ENCODE data around the gene GORASP2. TPM values are rescaled to one million over a fixed set of nuclear protein-coding genes. Genes with fewer than 3 reads are reported as not detected.

Gene GORASP2
- total and polyA plus RNA-seq, 3 donors from 2014 or later: 67.2 to 119 (median 67.3) TPM

DNA sequence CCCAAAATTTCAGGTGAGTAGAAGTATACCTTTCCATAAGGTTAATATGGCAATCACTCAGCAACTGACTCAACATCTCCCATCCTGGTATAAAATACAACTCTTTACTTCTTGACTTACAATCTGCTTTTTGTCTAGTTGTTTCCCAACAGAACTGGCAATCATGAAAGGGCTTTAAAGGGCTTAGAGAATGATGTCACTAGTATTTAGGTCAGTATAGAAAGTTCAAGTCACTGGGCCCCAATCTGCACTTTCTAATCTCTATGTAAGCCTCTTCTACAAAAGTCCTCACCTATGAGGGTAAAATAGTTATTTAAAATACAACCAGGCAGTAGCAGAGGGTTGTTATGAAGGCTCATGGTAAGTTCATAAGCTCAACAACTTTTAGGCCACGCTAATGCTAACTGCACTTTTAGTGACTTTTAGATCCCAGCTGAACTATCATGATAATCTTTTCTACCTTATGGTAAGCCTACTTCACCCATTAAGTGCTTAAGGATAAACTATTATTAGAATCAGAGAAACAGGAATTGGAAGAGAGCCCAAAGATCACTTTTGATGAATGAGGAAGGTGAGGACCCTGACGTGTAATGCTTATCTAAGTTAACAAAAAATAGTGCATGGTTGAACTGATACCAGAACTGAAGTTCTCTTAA lies 79.6 kb downstream of the GORASP2 start:
- Histone ChIP-seq H3K4me1 (no peaks in the 10 kb centered on the region), H3K4me3 (no peak overlapping the region), H3K36me3 (ENCODE audit: low read depth, missing control alignments) (no peaks in the 10 kb centered on the region), H3K27me3 (no peaks in the 10 kb centered on the region), H3K9me3 (no peaks in the 10 kb centered on the region), H3K27ac (no peak overlapping the region)
- TF ChIP-seq, protein P1, sequence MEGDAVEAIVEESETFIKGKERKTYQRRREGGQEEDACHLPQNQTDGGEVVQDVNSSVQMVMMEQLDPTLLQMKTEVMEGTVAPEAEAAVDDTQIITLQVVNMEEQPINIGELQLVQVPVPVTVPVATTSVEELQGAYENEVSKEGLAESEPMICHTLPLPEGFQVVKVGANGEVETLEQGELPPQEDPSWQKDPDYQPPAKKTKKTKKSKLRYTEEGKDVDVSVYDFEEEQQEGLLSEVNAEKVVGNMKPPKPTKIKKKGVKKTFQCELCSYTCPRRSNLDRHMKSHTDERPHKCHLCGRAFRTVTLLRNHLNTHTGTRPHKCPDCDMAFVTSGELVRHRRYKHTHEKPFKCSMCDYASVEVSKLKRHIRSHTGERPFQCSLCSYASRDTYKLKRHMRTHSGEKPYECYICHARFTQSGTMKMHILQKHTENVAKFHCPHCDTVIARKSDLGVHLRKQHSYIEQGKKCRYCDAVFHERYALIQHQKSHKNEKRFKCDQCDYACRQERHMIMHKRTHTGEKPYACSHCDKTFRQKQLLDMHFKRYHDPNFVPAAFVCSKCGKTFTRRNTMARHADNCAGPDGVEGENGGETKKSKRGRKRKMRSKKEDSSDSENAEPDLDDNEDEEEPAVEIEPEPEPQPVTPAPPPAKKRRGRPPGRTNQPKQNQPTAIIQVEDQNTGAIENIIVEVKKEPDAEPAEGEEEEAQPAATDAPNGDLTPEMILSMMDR (IDR thresholded peaks at IDR 0.05): no peak
- no peak for TF ChIP-seq POLR2A (IDR thresholded peaks at IDR 0.05)
- DNase-seq: no peak
- WGBS, 2 donors: 67 to 93% methylated on average over 2 of the region's 2 CpGs
- intact Hi-C loops (cut with DNase I; ENCODE audit: low total_unique reads): no loop called here

DNA sequence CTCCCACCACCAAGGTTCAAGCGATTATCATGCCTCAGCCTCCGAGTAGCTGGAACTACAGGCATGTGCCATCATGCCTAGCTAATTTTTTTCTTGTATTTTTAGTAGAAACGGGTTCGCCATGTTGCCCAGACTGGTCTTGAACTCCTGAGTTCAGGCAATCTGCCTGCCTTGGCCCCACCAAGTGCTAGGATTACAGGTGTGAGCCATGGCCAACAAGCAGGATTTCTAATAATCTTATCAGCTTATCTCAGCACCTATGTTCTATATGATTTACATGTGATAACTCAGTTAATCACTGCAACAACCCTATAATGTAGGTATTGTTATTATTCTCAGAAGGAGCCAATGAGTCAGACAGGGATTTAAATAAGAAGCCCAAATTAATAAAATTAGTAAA lies 80.3 kb downstream of the GORASP2 start:
- Histone ChIP-seq H3K4me1 (no peaks in the 10 kb centered on the region), H3K27me3 (no peaks in the 10 kb centered on the region), H3K9me3 (no peaks in the 10 kb centered on the region), H3K36me3 (ENCODE audit: low read depth, missing control alignments) (no peaks in the 10 kb centered on the region), H3K27ac (no peak overlapping the region), H3K4me3 (no peak overlapping the region)
- no peak for DNase-seq
- intact Hi-C loops (cut with DNase I; ENCODE audit: low total_unique reads): no loop called here
- 86 to 96% methylated on average over 4 of the region's 4 CpGs for WGBS, 2 donors
- TF ChIP-seq, protein P1 (IDR thresholded peaks at IDR 0.05): no peak
- no peak for TF ChIP-seq POLR2A (IDR thresholded peaks at IDR 0.05)

DNA sequence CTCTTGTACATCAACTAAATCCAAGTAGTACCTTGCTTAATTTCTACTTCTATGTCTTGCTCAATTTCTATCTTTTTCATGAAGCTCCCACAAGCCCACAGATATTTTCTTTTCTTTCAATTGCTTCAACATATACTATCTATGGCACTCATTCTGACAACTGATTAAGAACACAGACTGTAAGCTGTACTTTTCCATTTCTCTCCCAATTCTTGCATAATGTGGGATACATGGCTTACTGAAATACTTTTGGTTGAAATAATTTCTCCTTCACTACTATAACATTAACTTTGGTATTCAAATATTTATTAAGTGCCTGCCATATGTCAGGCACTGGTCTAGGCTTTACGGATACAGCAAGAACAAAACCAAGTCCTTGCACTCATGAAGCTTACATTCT lies 84.8 kb downstream of the GORASP2 start:
- Histone ChIP-seq H3K27ac (no peak overlapping the region), H3K4me1 (no peaks in the 10 kb centered on the region), H3K9me3 (no peaks in the 10 kb centered on the region), H3K36me3 (ENCODE audit: low read depth, missing control alignments) (no peaks in the 10 kb centered on the region), H3K27me3 (no peaks in the 10 kb centered on the region), H3K4me3 (no peak overlapping the region)
- TF ChIP-seq, protein P1 (IDR thresholded peaks at IDR 0.05): no peak
- no peak for TF ChIP-seq POLR2A (IDR thresholded peaks at IDR 0.05)
- WGBS, 2 donors: 52 to 98% methylated on average over 1 of the region's 1 CpG
- intact Hi-C loops (cut with DNase I; ENCODE audit: low total_unique reads): no loop called here
- no peak for DNase-seq

DNA sequence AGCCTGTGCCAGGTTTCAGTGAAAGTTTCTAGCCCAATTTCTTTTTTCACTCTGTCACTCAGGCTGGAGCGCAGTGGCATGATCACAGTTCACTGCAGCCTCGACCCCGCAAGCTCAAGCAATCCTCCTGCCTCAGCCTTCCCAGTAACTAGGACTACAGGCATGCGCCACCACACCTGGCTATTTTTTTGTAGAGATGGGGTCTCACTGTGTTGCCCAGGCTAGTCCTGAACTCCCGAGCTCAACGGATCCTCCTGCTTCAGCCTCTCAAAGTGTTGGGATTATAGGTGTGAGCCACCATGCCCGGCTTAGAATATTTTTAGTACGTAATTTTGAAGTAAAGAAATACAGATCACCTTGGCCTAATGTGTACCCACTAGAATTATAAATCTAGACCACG lies 87.1 kb downstream of the GORASP2 start:
- TF ChIP-seq, protein P1 (IDR thresholded peaks at IDR 0.05): no peak
- no peak for TF ChIP-seq POLR2A (IDR thresholded peaks at IDR 0.05)
- Histone ChIP-seq H3K27ac (no peak overlapping the region), H3K27me3 (no peaks in the 10 kb centered on the region), H3K4me1 (no peaks in the 10 kb centered on the region), H3K4me3 (no peak overlapping the region), H3K9me3 (no peaks in the 10 kb centered on the region), H3K36me3 (ENCODE audit: low read depth, missing control alignments) (no peaks in the 10 kb centered on the region)
- no peak for DNase-seq
- WGBS, 2 donors: 94 to 97% methylated on average over 9 of the region's 9 CpGs
- intact Hi-C loops (cut with DNase I; ENCODE audit: low total_unique reads): no loop called here

Other genes starting within 250 kb of the GORASP2 start
- gene SP5, start 213.9 kb upstream of the GORASP2 start, total RNA-seq: 1 to 10 TPM; 3.5 to 4.0 TPM
- gene SP5, start 213.9 kb upstream of the GORASP2 start, polyA plus RNA-seq (ENCODE audit: insufficient read depth, low read depth, low replicate concordance): 1.4 TPM
- 10 to 100 TPM; 36.5 to 78.8 TPM for gene ERICH2, start 158.9 kb upstream of the GORASP2 start, total RNA-seq
- gene ERICH2, start 158.9 kb upstream of the GORASP2 start, polyA plus RNA-seq (ENCODE audit: insufficient read depth, low read depth, low replicate concordance): 126 TPM
- gene GAD1, start 112.4 kb upstream of the GORASP2 start, total RNA-seq: 10 to 100 TPM; 12.5 to 46.0 TPM
- 8.5 TPM for gene GAD1, start 112.4 kb upstream of the GORASP2 start, polyA plus RNA-seq (ENCODE audit: insufficient read depth, low read depth, low replicate concordance)
- 100 to 1,000 TPM; 110 to 112 TPM for gene TLK1, start 231.6 kb downstream of the GORASP2 start, total RNA-seq
- gene TLK1, start 231.6 kb downstream of the GORASP2 start, polyA plus RNA-seq (ENCODE audit: insufficient read depth, low read depth, low replicate concordance): 36.8 TPM

Measured in testis (tissue), 3 donors.